HPDE6-E6E7 (cell line): ENCODE results near the gene TRHDE.

Experiments used
- DNase-seq: peaks from one replicate; pipeline ENCODE4 v3.0.0; 2011; ENCODE audit warnings: missing footprints; ENCODE audit errors: extremely low spot score

TRHDE gene

GRCh38 chr12:72274931-72275330 lies 2.8 kb downstream of the TRHDE start:
- DNase-seq = no peak

- DNase-seq = no peak
Measured at GRCh38 chr12:72275526-72275925, 3.4 kb downstream of the TRHDE start.

GRCh38 chr12:72276181-72276805 lies 4.1 kb downstream of the TRHDE start:
- no peak for DNase-seq

GRCh38 chr12:72277415-72277814 lies 5.2 kb downstream of the TRHDE start:
- DNase-seq = no peak

- DNase-seq = no peak
Measured at GRCh38 chr12:72278894-72279293, 6.7 kb downstream of the TRHDE start.

- no peak for DNase-seq
Measured at GRCh38 chr12:72281126-72281525, 9.0 kb downstream of the TRHDE start.

- DNase-seq = no peak
Measured at GRCh38 chr12:72282721-72283120, 10.6 kb downstream of the TRHDE start.

- DNase-seq = no peak
Measured at GRCh38 chr12:72285861-72286260, 13.7 kb downstream of the TRHDE start.

GRCh38 chr12:72286526-72286925 lies 14.4 kb downstream of the TRHDE start:
- DNase-seq = no peak

DNA sequence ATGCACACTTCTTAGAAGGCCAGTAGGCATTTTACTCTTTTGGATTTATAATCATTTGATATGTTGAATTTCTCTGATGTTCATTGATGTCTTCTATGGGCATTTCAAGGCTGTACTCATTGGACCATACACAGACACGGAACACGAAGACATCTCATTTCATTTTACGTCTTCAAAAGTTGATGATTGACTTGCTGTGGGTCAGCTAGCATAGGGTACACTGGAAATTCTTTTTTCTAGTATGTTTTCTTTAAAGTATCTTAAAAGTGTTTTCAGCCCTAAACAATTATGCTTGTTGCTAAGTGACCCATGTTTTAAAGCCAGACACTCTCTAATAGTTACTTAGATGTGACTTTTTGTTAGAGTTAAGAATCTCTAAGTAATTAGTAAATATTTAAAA lies 16.3 kb downstream of the TRHDE start:
- DNase-seq = no peak

DNA sequence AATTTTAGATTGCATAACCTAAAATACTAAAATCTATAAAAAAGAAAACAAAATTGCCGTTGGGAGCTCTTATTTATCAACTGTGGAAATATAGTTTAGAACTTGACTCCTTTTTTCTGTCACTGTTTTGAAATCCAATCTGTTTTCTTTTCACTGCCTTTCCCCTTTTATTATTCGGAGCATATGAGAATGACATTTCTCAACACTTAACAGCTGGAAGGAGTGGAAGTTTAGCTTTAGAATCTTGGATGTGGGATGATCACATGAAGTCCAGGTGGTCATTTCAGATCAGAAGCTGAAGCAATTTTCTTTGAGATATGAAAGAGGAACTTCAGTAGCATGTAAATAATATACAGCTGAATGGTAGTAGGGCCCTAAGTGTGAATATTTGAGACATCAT lies 16.7 kb downstream of the TRHDE start:
- DNase-seq = no peak

DNA sequence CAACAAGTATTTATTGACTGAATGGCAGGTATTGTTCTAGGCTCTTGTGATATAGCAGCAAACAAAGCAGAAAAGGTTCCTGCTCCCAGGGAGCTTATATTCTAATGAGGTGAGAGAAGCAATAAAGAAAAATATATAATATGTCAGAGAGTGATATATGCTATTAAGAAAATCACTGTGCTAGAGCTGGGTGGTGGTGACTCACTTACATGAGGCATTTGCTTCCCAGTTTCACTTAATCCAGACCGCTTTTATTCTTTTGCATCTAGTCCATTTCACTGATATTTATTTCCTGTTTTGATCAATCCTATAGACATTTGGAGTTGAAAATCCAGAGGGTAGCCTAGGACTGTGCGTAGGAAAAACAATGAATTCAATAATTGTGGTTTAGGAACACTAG lies 17.5 kb downstream of the TRHDE start:
- no peak for DNase-seq

GRCh38 chr12:72291175-72291574 lies 19.0 kb downstream of the TRHDE start:
- no peak for DNase-seq

GRCh38 chr12:72293701-72294100 lies 21.5 kb downstream of the TRHDE start:
- no peak for DNase-seq

DNA sequence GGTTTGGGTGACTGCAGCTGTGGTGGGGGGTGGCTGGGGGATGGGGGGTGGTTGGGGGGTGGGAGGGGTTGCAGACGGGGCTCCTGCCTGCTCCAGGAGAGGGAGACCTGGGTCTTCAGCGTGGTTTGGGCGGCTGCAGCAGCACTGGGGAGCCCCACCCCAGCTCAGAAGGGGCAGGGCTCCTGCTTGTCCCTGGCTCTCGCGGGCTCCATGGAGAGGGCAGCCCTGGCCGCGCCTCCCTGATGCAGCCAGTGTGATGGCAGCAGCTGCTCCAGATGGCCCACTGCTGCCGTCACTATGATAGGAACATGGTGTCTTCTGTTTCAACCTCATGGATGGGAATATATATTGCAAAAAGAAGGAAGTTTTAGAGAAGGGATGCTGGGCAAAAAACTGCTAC lies 22.9 kb downstream of the TRHDE start:
- DNase-seq = no peak

DNA sequence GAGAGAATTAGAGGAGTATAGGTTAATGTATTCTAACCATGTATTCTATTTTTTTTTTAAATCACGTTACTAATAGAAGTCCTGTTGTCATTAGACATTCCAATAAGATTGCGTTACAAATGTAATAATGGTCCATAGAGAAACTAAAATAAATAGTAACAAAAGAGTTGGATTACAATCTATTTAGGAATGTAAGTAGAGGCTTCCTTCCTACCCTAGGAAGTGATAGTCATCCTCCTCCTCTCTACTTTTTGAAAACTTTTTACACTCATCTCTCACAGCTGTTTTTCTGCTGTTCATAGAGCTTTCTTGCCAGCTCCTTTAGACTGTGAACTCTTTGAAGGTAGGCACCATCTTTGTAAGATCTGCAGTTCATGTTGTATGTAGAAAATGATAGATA lies 23.6 kb downstream of the TRHDE start:
- no peak for DNase-seq

DNA sequence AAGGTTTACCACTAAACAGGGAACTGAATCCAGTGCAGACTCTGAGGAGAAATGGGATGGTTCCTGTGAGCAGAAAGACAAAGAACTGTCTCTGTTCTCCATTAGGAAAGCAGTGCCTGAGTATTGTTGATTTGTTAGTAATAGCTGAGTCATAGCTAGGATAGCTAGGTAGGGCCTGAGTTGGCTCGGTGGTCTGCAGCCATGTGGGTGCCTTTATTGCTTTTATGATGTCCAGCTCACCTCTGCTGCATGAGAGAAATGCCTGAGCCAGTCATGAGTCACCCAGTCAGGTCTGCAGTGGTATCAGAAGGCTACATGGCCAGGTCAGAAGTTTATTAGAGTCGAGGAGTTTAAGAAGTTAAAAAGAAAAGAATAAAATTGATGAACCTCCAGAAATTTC lies 24.2 kb downstream of the TRHDE start:
- peak; percentile 49 for DNase-seq

- no peak for DNase-seq
Measured at GRCh38 chr12:72297666-72298065, 25.5 kb downstream of the TRHDE start.

GRCh38 chr12:72300728-72301127 lies 28.6 kb downstream of the TRHDE start:
- DNase-seq = no peak

GRCh38 chr12:72304751-72305150 lies 32.6 kb downstream of the TRHDE start:
- DNase-seq = no peak

DNA sequence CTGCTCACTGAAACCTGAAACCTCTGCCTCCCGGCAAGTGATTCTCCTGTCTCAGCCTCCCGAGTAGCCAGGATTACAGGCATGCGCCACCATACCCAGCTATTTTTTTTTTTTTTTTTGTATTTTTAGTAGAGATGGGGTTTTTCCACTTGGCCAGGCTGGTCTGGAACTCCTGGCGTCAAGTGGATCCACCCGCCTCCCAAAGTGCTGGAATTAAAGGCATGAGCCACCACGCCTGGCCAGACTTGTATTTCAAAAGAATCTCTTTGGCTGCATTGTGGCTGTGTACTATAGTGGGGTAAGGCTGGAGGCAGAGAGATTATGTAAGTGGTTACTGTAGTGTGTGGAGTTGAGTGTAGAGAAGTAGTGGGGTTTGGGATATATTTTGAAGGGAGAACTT lies 35.1 kb downstream of the TRHDE start:
- no peak for DNase-seq

DNA sequence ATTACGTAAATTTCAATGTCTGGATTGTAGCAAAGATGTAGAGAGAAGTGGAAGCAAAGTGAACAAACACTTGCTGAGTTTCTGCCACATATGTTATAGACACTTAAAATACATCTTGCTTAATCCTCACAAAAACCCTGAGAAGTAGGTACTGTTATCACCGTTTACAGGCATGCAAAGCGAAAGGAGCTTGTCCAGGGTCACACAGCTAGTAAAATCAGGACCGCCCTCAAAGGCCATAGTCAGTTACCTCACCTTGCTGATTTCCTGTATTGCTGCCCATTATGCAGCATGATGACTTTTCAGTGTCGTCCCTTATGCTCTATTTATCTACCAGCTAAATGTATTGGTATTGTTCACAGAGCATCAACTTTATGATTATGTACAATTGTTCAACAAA lies 39.8 kb downstream of the TRHDE start:
- no peak for DNase-seq

GRCh38 chr12:72313806-72314205 lies 41.6 kb downstream of the TRHDE start:
- DNase-seq = no peak

- no peak for DNase-seq
Measured at GRCh38 chr12:72315858-72316257, 43.7 kb downstream of the TRHDE start.
